HepG2 (cell line): ENCODE results near the gene PGC. TPM values are rescaled to one million over a fixed set of nuclear protein-coding genes. Genes with fewer than 3 reads are reported as not detected.

Experiments used
- ATF3 ChIP-seq: sonication (generic); formaldehyde crosslinking; IDR thresholded peaks from 2 replicates; pipeline ENCODE4 v1.4.0; 2020; ENCODE audit warnings: missing genetic modification reagents
- CEBPG ChIP-seq: IDR thresholded peaks from 2 replicates; pipeline ENCODE4 v1.6.1; 2016
- HNF4A ChIP-seq: sonication (generic); formaldehyde crosslinking; IDR thresholded peaks from 2 replicates; pipeline ENCODE4 v1.4.0; 2020; ENCODE audit warnings: missing genetic modification reagents
- JUNB ChIP-seq: sonication (generic); formaldehyde crosslinking; IDR thresholded peaks from 2 replicates; pipeline ENCODE4 v1.8.0; 2022; ENCODE audit warnings: missing genetic modification reagents, mild to moderate bottlenecking, borderline replicate concordance
- MIER3 ChIP-seq: IDR thresholded peaks from 2 replicates; pipeline ENCODE4 v1.6.1; 2016; ENCODE audit warnings: missing compliant biosample characterization, borderline replicate concordance
- MYC ChIP-seq: sonication (generic); formaldehyde crosslinking; IDR thresholded peaks from 2 replicates; pipeline ENCODE4 v1.9.0; 2021; ENCODE audit warnings: missing genetic modification reagents, borderline replicate concordance
- SP4 ChIP-seq: sonication (generic); formaldehyde crosslinking; IDR thresholded peaks from 2 replicates; pipeline ENCODE4 v1.8.1; 2023; ENCODE audit warnings: mild to moderate bottlenecking, missing genetic modification reagents
- XBP1 ChIP-seq: sonication (generic); formaldehyde crosslinking; IDR thresholded peaks from 2 replicates; pipeline ENCODE4 v1.5.0; 2020; ENCODE audit warnings: missing genetic modification reagents
- ZBTB44 ChIP-seq: sonication (generic); formaldehyde crosslinking; IDR thresholded peaks from 2 replicates; pipeline ENCODE4 v1.4.0; 2020; ENCODE audit warnings: missing genetic modification reagents
- ZNF121 ChIP-seq: sonication (generic); formaldehyde crosslinking; IDR thresholded peaks from 2 replicates; pipeline ENCODE4 v1.5.0; 2020; ENCODE audit warnings: mild to moderate bottlenecking, missing genetic modification reagents
- ZNF142 ChIP-seq: sonication (generic); formaldehyde crosslinking; IDR thresholded peaks from 2 replicates; pipeline ENCODE4 v1.4.0; 2020; ENCODE audit warnings: missing genetic modification reagents
- ZNF234 ChIP-seq: sonication (generic); formaldehyde crosslinking; conservative IDR thresholded peaks from 2 replicates; pipeline ENCODE4 v1.5.1; 2020; ENCODE audit warnings: mild to moderate bottlenecking, missing genetic modification reagents
- ZNF574 ChIP-seq: sonication (generic); formaldehyde crosslinking; IDR thresholded peaks from 2 replicates; pipeline ENCODE4 v1.4.0; 2020; ENCODE audit warnings: missing genetic modification reagents
- ZNF598 ChIP-seq: sonication (generic); formaldehyde crosslinking; IDR thresholded peaks from 2 replicates; pipeline ENCODE4 v1.5.1; 2020; ENCODE audit warnings: mild to moderate bottlenecking, missing genetic modification reagents, borderline replicate concordance
- ZNF639 ChIP-seq: conservative IDR thresholded peaks from 2 replicates; pipeline ENCODE4 v1.6.1; 2018; ENCODE audit warnings: missing genetic modification reagents
- ZSCAN12 ChIP-seq: sonication (generic); formaldehyde crosslinking; IDR thresholded peaks from 2 replicates; pipeline ENCODE4 v1.9.0; 2021; ENCODE audit warnings: mild to moderate bottlenecking, missing genetic modification reagents
- polyA plus RNA-seq, 8 experiments: library from polyadenylated mRNA; depleted of rRNA in 3 of 8; stranded (reverse) in 7 of 8; unstranded in 1 of 8; fragments of >200 nt; fragmentation: Illumina TruSeq in 4 of 8; extraction: Trizol in 4 of 8; gene quantifications; 2 replicates each; pipeline versions ENCODE4 v1.2.1 to v1.2.3, GENCODE V29; 2011 to 2016; ENCODE audit warnings: low read depth in 4 of 8, missing spikeins in 1 of 8, mixed read lengths in 1 of 8; ENCODE audit not compliant: insufficient read depth in 1 of 8
- total RNA-seq, 5 experiments: library from RNA; depleted of rRNA; stranded (reverse); fragments of >200 nt; fragmentation: Illumina TruSeq; extraction: Trizol; gene quantifications; 2 replicates each; pipeline ENCODE4 v1.2.3, GENCODE V29; 2016; ENCODE audit warnings: low read depth in 1 of 5

PGC gene
- total and polyA plus RNA-seq, 2 of the 13 experiments (the other 11 are each of a cell fraction or from before 2014, with no cell fraction given): 426 to 502 TPM

- TF ChIP-seq ZNF142 (CRISPR knock-in tag) (no peak), ZNF574 (CRISPR knock-in tag) (no peak; the same call in 1 of the 2 replicates), MIER3 (CRISPR knock-in tag) (no peak), ZSCAN12 (CRISPR knock-in tag) (no peak), JUNB (CRISPR knock-in tag) (peak; percentile 36; the same call in 1 of the 2 replicates), ZNF121 (CRISPR knock-in tag) (no peak), ZNF639 (CRISPR knock-in tag) (no peak), MYC (CRISPR knock-in tag) (0 out of 2 replicates have a peak, but pooled peaks have one; percentile 15), ZNF598 (CRISPR knock-in tag) (0 out of 2 replicates have a peak, but pooled peaks have one; percentile 72), CEBPG (CRISPR knock-in tag) (no peak), ZBTB44 (CRISPR knock-in tag) (no peak), XBP1 (CRISPR knock-in tag) (no peak), SP4 (CRISPR knock-in tag) (peak; percentile 20; the same call in 1 of the 2 replicates), HNF4A (CRISPR knock-in tag) (no peak), ATF3 (CRISPR knock-in tag) (no peak), ZNF234 (CRISPR knock-in tag) (no peak)
Observed at GRCh38 chr6:41780551-41781365, 33.6 kb upstream of the PGC start, which contains the start of gene PRICKLE4 (continued).
